ENCODE measurements around the gene TOB1. TPM values are rescaled to one million over a fixed set of nuclear protein-coding genes. Genes with fewer than 3 reads are reported as not detected.

The TOB1 gene
- total RNA-seq, 1 experiment from 2014 or later = 53.1 TPM

- POLR2A ChIA-PET = interaction anchor here (0.6 kb wide), 1 partner anchor 199 kb away, joined by 3 read pairs; no protein-coding TSS in a partner anchor
Measured at GRCh38 chr17:50835301-50836234, 30.6 kb downstream of the TOB1 start, which contains the start of gene WFIKKN2. WFIKKN2 (plus strand) TSS chr17:50835586; CDS start chr17:50835938, 352 bp downstream.

GRCh38 chr17:50834429-50835300 lies 31.5 kb downstream of the TOB1 start:
- DNase-seq (ENCODE audit: unreplicated experiment) = no peak
- intact Hi-C loops (cut with micrococcal nuclease) = no loop called here
- no peaks in the 10 kb centered on the region for H3K36me3 Mint-ChIP-seq (ENCODE audit: insufficient read depth, unreplicated experiment)
- no peak overlapping the region for H3K27ac Mint-ChIP-seq (ENCODE audit: low read depth, unreplicated experiment)
- no peaks in the 10 kb centered on the region for H3K4me1 Mint-ChIP-seq (ENCODE audit: insufficient read depth, unreplicated experiment)
- no TSS peak for BruUV-seq (replicated peaks)
- H3K27me3 Mint-ChIP-seq (ENCODE audit: insufficient read depth, unreplicated experiment) = no peaks in the 10 kb centered on the region
- no peaks in the 10 kb centered on the region for H3K9me3 Mint-ChIP-seq (ENCODE audit: unreplicated experiment)
- TF ChIP-seq, protein P1, sequence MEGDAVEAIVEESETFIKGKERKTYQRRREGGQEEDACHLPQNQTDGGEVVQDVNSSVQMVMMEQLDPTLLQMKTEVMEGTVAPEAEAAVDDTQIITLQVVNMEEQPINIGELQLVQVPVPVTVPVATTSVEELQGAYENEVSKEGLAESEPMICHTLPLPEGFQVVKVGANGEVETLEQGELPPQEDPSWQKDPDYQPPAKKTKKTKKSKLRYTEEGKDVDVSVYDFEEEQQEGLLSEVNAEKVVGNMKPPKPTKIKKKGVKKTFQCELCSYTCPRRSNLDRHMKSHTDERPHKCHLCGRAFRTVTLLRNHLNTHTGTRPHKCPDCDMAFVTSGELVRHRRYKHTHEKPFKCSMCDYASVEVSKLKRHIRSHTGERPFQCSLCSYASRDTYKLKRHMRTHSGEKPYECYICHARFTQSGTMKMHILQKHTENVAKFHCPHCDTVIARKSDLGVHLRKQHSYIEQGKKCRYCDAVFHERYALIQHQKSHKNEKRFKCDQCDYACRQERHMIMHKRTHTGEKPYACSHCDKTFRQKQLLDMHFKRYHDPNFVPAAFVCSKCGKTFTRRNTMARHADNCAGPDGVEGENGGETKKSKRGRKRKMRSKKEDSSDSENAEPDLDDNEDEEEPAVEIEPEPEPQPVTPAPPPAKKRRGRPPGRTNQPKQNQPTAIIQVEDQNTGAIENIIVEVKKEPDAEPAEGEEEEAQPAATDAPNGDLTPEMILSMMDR (IDR thresholded peaks at IDR 0.05; ENCODE audit: unreplicated experiment) = no peak
- ChIA-PET POLR2A (interaction anchor here (0.6 kb wide), 1 partner anchor 199 kb away, joined by 3 read pairs; no protein-coding TSS in a partner anchor), CTCF (interaction anchor here (0.7 to 4.6 kb wide), 4 partner anchors 18 to 351 kb away, joined by 3 to 38 read pairs (median 4); no protein-coding TSS in a partner anchor)
- H3K4me3 Mint-ChIP-seq (ENCODE audit: unreplicated experiment) = no peak overlapping the region

More at GRCh38 chr17:50835301-50836234, 30.6 kb downstream of the TOB1 start, which contains the start of gene WFIKKN2:
- no TSS peak for BruUV-seq (replicated peaks)
- Mint-ChIP-seq H3K27me3 (ENCODE audit: insufficient read depth, unreplicated experiment) (no peaks in the 10 kb centered on the region), H3K9me3 (ENCODE audit: unreplicated experiment) (no peaks in the 10 kb centered on the region), H3K36me3 (ENCODE audit: insufficient read depth, unreplicated experiment) (no peaks in the 10 kb centered on the region), H3K27ac (ENCODE audit: low read depth, unreplicated experiment) (no peak within 1 kb of the TSS), H3K4me1 (ENCODE audit: insufficient read depth, unreplicated experiment) (no peaks in the 10 kb centered on the region), H3K4me3 (ENCODE audit: unreplicated experiment) (no peak within 1 kb of the TSS)
- no peak for DNase-seq (ENCODE audit: unreplicated experiment)
- TF ChIP-seq, protein P1 (IDR thresholded peaks at IDR 0.05; ENCODE audit: unreplicated experiment) = no peak
- CTCF ChIA-PET = interaction anchor here (0.8 to 4.6 kb wide), 3 partner anchors 17 to 351 kb away, joined by 3 to 38 read pairs (median 5); no protein-coding TSS in a partner anchor
- intact Hi-C loops (cut with micrococcal nuclease) = no loop called here

DNA sequence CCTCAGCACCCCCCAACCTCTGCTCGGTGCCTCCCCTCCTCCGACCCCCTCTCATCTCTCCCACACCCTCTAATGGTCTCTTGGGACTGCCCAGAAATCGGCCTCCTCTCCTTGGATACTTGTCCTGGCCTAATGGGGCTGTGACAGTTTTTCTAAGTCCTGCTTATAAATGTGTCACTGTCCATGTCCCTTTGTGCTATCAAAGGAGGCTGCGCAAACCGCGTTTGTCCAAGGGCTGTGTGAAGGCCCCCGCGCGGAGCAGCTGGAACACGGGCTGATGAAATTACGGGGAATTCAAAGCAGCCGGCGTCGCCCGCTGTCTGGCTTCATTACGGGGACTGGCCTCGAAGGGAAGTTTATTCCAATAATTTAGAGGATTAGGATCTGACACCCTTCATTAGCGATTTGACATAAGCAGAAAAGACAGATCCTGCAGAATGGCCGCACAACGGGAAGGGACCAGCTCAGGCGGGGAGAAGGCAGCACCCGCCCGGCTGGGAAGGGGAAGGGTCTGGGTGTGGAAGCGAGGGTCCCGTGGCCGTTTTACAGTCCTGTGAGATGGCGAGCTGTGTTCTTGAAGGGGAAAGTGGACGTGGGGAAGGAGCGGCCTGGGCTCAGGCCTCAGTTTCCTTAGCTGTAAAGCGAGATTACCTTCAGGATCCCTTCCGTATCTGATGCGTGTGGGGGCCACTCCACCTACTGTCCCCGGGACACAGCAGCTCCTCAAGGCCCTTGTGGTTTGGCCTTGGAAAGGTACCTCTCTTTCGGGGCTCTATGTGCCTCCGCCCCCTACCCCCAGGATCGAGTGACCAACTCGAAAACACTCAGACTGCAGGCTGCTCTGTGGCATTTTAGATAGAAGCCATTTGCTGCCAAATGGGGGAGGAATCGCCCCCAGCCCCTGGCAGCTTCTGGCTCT lies 32.4 kb downstream of the TOB1 start:
- DNase-seq (ENCODE audit: unreplicated experiment) = no peak
- POLR2A ChIA-PET = no interaction called here
- intact Hi-C loops (cut with micrococcal nuclease) = no loop called here
- Mint-ChIP-seq H3K4me3 (ENCODE audit: unreplicated experiment) (no peak overlapping the region), H3K27me3 (ENCODE audit: insufficient read depth, unreplicated experiment) (no peaks in the 10 kb centered on the region), H3K4me1 (ENCODE audit: insufficient read depth, unreplicated experiment) (no peaks in the 10 kb centered on the region), H3K9me3 (ENCODE audit: unreplicated experiment) (no peaks in the 10 kb centered on the region), H3K27ac (ENCODE audit: low read depth, unreplicated experiment) (no peak overlapping the region), H3K36me3 (ENCODE audit: insufficient read depth, unreplicated experiment) (no peaks in the 10 kb centered on the region)
- TF ChIP-seq, protein P1 (IDR thresholded peaks at IDR 0.05; ENCODE audit: unreplicated experiment) = no peak
- CTCF ChIA-PET = interaction anchor here (0.5 to 4.6 kb wide), 4 partner anchors 14 to 59 kb away, joined by 3 to 38 read pairs (median 4); no protein-coding TSS in a partner anchor
- BruUV-seq (replicated peaks) = no TSS peak

Measured in MCF 10A (cell line).